ENCODE data around the gene NOL4.
"Not testable (repeated sequence)": the region's sequence is repeated elsewhere in the genome, so short reads cannot be mapped to it uniquely, and the experiment has no call there.

NOL4 gene, protein sequence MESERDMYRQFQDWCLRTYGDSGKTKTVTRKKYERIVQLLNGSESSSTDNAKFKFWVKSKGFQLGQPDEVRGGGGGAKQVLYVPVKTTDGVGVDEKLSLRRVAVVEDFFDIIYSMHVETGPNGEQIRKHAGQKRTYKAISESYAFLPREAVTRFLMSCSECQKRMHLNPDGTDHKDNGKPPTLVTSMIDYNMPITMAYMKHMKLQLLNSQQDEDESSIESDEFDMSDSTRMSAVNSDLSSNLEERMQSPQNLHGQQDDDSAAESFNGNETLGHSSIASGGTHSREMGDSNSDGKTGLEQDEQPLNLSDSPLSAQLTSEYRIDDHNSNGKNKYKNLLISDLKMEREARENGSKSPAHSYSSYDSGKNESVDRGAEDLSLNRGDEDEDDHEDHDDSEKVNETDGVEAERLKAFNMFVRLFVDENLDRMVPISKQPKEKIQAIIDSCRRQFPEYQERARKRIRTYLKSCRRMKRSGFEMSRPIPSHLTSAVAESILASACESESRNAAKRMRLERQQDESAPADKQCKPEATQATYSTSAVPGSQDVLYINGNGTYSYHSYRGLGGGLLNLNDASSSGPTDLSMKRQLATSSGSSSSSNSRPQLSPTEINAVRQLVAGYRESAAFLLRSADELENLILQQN

DNA sequence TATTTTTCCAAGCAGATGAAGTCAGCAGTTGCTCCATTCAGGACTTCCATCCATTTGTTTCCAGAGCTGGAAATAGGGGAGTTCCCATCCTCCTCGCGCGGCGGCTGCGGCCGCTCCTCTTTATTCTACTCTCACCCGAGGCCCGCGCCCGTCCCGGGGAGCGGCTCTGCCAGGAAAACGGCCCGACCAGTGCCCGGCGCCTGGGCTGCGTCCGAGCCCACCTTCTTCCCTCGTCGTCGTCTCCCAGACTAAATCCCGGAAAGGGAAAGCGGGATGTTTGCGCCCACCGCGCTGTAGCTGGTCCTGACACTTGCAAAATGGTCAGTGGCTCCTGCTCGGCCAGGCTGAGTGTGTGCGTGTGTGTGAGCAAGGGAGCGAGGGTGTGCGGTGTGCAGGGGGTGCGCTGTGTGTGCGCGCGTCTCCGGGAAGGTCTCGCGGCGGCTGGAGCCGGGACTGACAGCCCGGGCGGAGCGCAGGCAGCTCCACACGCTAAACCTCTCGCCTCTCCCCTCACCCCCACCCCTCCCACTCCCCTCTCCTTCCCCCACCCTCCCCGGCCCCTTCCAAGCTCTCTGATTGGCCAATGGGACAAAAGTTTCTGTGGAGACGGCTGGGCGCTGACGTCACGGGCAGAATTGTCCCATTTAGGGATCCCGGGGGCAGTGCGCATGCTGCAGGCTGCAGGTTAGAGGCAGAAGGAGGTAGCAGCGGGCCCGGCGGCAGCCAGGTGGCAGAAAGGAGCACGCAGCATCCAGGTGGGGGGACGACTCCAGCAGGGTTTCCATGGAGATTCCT is at the start of gene NOL4:
TSS of gene NOL4 (minus strand) at position 491 of the 795 bp plus-strand sequence. CDS start 1,660 bp downstream, outside the sequence.
- DNase-seq (ENCODE audit: low read depth): no peak

DNA sequence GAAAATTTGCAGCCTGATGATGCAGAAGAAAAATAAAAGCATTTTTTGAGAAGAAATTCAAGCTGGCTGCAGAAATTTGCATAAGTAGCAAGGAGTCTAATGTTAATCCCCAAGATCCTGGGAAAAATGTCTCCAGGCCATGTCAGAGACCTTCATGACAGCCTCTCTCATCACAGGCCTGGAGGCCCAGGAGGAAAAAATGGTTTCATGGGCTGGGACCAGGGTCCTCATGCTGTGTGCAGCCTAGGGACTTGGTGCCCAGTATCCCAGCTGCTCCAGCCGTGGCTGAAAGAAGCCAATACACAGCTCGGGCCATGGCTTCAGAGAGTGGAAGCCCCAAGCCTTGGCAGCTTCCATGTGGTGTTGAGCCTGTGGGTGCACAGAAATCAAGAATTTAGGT is 41.3 kb upstream of the NOL4 start:
- not testable (repeated sequence) for DNase-seq (ENCODE audit: low read depth)

DNA sequence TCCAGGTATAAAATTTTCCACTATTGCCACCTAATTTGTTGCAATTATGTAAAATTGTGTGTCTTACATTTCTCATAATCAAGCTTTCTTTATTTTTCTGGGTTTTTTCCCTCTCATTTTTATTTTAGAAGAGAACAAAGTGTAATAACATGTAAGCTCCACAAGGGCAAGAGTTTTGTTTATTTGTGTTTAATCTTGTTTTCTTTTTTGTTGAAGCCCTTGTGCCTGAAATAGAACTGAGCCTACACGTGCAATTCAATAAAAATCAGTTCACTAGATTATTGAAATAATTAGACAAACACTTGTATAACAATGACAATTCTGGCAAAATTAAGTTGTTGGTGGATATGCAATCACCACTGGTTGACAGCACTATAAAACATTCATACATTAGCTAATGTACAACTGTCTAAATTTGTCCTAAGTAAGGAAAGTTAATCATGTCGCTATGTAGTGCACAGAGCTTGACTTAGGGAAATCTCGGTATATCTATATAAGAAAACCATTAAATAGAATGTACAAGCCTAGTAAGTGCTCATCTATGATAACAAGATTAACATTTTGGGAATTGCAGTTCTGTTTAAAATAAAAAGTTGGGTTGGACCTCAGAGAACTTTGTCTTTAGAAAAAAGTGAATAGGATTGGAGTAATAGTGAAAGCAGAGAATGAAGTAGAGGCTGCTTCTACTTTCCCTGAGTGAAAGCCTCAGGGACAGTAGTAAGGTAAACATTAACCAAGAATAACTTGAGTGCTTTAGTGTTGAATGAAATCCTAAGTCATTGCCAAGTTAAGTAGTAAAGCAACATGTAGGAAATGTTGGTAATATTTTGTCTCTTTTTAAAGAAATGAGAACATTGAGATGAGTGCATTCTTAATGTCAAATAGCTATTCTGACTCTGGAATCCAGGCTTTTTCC is 37.4 kb upstream of the NOL4 start:
- no peak for DNase-seq (ENCODE audit: low read depth)

DNA sequence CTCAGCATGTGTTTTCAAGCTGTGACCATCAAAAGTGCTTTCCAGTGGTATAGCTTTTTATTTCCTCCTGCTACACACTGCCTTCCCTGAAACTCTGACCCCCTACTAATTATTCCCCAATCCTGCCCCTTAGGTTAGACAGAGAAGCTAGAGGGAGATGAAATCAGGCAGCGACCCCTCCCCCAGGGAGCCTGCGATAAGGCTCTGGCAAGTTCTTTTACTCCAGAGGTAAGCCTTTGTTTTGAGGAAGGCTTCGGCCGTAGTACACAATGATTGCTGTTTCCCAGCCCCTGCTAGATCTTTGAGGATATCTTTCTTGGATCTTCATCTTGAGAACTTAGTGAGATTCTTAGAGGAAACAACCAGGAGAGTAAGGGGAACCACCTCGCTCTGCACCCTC is 33.5 kb upstream of the NOL4 start:
- no peak for DNase-seq (ENCODE audit: low read depth)

DNA sequence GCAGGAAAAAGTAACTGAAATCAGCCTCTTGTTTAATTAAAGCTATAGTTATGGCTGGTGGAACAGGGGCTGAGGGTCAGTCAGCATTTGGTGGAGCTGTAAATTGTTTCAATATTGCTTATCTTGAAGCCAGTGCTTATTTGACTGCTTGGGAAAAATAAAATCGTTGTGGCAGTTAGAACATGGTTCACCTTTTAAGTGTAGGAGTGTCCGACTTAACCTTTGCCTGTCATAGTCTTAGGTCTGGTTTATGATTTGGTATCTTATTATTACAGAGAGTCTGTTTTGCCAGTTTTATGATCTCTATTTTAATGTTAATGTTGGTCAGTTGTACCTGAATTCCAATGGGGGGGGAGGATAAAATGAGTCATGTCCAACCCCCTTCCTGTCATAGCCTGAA is 27.2 kb upstream of the NOL4 start:
- no peak for DNase-seq (ENCODE audit: low read depth)

DNA sequence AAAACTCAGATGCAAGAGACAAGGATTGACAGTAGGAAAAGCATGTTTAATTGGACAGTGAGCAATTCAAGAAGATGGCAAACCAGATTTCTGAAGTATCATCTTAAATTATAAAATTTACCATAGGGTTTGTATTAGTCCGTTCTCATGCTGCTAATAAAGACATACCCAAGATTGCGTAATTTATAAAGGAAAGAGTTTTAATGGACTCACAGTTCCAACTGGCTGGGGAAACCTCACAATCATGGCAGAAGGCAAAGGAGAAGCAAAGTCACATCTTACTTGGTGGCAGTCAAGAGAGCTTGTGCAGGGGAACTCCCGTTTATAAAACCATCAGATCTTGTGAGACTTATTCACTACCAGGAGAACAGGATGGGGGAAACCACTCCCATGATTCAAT is 24.0 kb upstream of the NOL4 start:
- no peak for DNase-seq (ENCODE audit: low read depth)

DNA sequence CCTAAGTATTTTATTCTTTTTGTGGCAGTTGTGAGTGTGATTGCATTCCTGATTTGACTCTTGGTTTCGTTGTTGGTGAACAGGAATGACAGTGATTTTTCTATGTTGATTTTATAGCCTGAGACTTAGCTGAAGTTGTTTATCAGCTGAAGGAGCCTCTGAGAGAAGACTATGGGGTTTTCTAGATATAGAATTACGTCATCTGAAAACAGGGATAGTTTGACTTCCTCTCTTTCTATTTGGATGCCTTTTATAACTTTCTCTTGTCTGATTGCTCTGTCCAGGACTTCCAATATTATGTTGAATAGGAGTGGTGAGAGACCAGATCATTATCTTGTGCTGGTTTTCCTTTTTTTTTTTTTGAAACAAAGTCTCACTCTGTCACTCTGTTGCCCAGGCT is 18.0 kb upstream of the NOL4 start:
- no peak for DNase-seq (ENCODE audit: low read depth)

DNA sequence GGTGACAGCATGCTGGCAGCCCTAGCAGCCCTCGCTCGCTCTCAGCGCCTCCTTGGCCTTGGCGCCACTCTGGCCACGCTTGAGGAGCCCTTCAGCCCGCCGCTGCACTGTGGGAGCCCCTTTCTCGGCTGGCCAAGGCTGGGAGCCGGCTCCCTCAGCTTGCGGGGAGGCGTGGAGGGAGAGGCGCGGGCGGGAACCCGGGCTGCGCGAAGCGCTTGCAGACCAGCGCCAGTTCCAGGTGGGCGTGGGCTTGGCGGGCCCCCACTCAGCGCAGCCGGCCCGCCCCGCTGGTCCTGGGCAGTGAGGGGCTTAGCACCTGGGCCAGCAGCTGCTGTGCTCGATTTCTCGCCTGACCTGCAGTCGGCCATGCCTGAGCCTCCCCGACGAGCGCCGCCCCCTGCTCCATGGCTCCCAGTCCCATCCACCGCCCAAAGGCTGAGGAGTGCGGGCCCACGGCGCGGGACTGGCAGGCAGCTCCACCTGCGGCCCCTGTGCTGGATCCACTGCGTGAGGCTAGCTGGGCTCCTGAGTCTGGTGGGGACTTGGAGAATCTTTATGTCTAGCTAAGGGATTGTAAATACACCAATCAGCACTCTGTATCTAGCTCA is 9.2 kb upstream of the NOL4 start:
- DNase-seq (ENCODE audit: low read depth): not testable (repeated sequence)

DNA sequence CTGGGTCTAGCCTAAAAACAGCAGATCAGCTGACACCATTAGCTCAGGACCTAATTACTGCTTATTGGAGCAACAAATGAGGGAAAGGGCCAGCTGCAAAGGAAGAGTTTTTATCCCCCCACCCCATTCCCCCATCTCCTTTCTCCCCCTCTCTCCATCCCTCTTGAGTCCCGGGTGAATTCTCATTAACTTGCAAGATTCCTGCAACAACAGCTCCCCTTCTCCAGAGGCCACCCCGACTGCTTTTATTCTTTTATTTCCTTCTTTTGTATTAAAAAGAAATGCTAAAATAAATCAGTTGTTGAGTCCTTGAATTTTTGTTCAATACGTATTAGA is 473 bp upstream of the NOL4 start:
- DNase-seq (ENCODE audit: low read depth): no peak

DNA sequence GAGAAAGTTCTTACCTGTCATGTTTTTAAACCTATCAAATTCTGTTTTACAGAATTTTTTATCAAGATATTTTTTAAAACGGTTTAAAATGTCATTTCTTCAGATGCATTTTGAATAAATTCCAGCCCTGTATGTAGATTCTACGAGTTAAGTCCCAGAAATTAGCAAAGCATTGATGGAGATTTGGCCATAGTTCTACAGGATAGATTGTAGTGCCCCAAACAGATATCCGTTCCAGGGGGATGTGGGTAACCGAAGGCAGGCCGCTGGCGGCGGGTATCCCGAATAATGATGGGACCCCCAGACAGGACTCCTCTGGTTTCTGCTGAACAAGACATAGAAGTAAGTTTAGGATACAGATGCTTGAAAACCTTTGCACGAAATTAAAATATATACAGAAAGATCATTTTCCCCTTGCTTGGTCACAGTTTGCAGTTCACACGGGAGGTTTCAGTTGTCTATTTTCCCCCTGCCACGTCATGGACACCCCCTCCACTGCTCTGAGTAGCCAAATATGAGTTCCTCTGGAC is 755 bp downstream of the NOL4 start:
- no peak for DNase-seq (ENCODE audit: low read depth)

DNA sequence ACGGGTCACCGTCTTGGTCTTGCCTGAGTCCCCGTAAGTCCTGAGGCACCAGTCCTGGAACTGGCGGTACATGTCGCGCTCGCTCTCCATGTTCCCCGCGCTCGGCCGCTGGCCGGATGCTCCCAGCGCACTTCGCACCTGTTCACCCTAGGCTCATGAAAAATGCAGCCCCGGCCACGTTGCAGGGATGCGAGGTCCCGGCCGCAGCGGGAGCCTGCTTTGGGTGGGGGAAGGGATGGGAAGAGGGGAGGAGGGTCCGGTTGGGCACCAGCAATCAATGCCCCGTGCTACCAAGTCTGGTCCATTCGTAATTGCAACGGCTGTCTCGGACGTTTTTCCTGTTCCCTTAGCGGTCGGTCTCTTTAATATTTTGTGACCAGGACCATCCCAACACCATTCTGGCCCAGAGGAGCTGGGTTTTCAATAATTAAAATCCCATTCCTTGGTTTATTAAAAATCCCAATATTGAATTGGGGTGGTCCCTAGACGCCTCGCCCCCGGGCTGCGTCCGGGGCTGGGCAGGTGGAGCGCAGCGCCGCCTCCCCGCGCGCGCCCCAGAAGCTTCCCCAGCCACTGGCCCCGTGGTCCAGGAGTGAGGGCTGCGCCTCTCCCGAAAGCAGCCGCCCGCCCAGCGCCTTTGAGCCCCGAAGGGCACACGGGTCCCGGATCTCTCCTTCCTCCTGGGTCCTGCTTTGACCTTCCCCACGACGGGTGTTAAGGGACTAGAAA is 1.4 kb downstream of the NOL4 start:
- no peak for DNase-seq (ENCODE audit: low read depth)

DNA sequence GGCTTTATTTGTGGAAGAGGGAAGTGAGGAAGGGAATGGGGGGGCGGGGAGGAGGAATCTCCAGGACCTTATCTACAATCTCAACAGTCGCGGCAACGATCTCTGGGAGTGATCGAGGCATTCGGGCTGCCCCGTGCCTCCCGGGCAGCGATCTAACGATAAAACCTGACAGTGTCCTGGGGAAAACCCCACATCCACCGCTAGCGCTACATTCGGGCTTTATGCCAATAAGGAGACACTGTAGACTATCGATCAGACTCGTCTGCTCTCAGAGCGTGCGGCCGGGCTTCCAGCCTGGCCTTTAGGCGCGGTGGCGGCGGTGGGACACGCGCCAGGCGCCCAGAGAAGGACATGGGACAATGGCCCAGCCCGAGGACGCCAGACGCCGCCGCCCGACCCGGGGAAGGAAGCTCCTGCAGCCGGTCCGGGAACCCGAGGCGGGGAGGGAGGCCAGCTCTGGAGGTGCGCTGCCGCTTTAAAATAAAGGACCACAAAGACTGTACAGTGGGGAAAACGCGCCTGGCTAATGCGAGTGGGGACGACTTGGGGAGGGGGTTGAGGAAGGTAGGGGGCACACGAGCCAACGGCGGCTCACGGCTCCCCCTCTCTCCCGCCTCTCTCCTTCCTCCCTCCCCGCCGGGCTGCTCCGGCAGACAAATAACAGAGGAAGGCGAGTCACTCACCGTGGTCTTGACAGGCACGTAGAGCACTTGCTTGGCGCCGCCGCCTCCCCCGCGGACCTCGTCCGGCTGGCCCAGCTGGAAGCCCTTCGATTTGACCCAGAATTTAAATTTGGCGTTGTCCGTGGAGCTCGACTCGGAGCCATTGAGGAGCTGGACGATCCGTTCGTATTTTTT is 2.2 kb downstream of the NOL4 start:
- DNase-seq (ENCODE audit: low read depth): no peak

DNA sequence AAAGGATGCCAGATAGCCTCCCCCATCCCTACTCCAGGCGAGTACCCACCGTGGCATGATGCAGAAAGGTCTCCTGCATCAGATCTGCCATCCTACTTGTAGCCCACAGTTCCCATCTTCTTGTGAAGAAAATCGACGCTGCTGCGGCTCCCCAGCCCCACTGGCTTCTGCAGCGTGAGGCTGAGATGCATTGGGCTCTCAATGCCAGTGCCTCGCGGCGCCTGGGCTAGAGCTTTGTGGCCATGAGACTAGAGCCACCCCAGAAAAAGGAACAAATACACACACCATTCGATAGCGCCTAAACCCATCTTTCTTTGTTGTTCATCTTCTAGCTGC is 2.8 kb downstream of the NOL4 start:
- no peak for DNase-seq (ENCODE audit: low read depth)

DNA sequence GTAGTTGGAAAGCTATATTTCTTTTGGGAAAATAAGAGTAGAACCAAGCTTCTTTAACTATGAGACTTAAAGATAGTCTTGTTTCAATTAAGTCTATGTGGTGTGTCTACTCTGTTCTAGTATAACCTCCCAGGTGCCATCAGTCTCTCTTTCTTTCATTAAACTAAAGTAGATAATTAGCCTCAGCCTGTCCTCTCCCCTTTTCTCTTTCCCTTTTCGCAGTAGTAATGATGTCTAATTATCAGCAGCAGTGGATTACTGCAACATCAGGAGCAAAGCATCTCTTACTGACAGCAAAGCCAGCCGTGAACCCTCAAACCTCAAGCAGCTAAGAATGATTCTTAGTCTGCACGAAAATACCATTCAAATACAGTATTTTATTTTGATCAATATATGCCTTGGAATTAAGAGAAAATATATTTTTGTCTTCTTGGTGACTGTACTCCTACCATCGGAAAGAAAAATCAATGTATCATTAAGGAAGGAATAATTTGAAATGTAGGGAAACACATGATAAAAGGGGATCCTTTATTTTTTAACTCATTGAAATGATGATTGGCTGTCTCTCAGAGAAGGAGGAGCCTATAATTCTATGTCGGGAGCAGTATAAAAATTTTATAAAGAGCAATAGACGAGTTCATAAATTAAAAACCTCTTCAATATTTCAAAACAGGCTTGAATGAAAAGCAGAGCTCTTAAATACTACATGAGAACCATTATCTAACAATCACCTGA is 4.5 kb downstream of the NOL4 start:
- no peak for DNase-seq (ENCODE audit: low read depth)

DNA sequence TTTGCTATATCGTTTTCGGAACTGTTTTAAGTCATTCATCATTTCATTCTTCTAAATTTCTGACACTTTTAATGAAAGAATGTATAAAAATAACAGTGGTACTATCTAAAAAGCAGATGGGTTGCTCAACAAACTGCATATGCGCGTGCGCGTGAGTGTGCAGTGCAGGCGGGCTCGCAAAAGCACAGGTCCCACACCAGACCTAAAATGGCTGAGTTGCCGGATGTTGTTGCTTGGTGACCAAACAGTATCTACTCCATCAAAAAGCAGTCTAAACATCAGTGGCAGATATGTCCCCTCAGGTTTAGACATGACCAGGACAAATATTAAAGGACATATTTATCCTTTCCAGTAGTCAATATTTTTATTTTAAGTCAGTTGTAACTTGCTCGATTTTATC is 5.1 kb downstream of the NOL4 start:
- no peak for DNase-seq (ENCODE audit: low read depth)

DNA sequence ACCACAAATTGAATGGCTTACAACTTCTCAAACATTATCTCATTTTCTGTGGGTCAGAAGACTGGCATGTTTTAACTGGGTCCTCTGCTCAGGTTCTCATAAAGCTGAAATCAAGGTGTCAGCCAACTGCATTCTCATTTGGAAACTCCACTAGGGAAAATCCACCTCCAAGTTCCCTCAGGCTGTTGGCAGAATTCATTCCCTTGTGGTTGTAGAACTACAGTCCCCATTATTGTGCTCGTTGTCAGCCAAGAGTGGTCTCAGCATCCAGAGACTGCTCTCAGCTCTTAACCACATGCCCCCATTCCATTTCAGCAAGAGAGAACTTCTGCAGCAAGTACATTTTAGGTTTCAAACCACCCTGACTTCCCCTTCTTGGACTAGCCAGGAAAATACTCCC is 12.2 kb downstream of the NOL4 start:
- no peak for DNase-seq (ENCODE audit: low read depth)

DNA sequence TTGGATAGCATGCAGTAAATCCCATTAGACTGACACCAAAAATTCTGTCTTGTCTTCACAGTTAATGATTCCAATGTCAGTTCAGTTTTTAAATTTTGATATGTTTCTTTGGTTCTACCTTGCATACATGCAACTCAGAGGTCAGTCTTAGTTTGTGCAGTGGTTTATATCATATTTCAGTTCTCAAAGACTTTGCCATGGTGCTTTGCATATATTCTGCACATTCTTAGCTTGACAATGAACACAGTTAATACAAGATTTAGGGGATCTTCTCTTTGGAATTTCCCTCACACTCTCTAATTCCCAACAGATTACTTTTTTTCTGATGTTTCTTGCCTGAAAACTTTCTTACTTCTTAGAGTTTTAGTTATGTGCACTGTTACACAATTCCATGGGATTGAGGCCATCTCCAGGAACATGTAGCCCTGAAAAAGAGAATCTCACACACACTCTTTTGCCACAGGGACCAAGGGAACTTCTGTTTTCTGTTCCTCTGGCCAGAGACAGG is 17.3 kb downstream of the NOL4 start:
- DNase-seq (ENCODE audit: low read depth): no peak

DNA sequence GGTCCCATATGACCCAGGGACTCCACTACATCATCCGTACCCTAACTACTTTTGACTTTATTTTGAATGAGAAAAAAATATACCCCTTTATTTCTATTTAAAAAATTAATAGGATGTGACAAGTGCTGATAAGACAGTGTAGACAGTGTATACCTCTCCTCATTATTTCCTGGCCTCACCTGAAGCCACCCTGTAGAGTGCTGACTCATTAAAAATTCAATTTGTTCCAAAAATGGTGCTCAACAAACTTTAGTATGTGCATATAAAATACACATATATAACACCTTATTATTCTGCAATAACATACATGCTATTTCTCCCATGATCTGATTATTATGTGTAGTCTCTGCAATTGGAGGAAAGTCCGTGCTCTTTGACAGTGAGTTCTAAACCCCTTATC is 20.8 kb downstream of the NOL4 start:
- no peak for DNase-seq (ENCODE audit: low read depth)

DNA sequence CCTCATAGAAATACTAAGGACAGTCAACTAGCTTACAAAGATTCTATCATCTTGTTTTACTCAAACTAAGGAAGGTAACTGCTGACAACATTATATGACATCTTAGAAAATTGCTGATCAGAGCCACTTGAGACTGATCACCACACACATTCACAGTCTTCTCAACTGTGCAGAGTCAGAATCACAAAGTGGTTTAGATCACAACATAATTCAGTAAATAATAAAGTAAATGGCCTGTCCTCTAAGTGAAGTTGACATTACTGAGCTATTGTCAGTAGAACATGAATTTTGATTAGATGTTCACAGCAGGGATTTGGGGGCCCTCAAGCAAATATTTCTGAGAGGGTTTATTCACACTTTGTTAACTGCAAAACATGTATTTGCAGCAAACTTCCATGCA is 28.5 kb downstream of the NOL4 start:
- DNase-seq (ENCODE audit: low read depth): no peak
